Astrocyte of the cerebellum (primary cell): Measurements from ENCODE around the gene SURF6.
A peak's percentile ranks its signal among the peaks of the same experiment; 100 is the strongest.

Experiments
- DNase-seq: peaks from one replicate; pipeline ENCODE4 v3.0.0-alpha.2; 2011; ENCODE audit warnings: low read depth
- H3K4me3 ChIP-seq: 2 replicates; pipeline ENCODE4 v1.5.1; 2011; ENCODE audit warnings: mild to moderate bottlenecking, low read depth, low read length, moderate library complexity
- CTCF ChIP-seq: IDR thresholded peaks from 2 replicates; pipeline ENCODE4 v1.5.1; 2012; ENCODE audit warnings: low read length, low read depth, moderate library complexity, mild to moderate bottlenecking; ENCODE audit errors: missing control alignments
- in situ Hi-C: cut with HindIII; loops from 2 replicates; pipeline ENCODE4 v1.10.0; 2017; ENCODE audit warnings: low sequenced_read_pairs

SURF6 gene

GRCh38 chr9:133360400-133361393, 24.7 kb upstream of the SURF6 start:
- TF ChIP-seq CTCF, result no peak
- DNase-seq, result no peak
- no peak overlapping the region for H3K4me3 ChIP-seq
- in situ Hi-C loops, result no loop called here

- no peak for DNase-seq
- peak; percentile 17 for TF ChIP-seq CTCF
- in situ Hi-C loops, result no loop called here
- no peak overlapping the region for H3K4me3 ChIP-seq
These were observed 23.6 kb upstream of the SURF6 start for GRCh38 chr9:133359399-133360175.

- no peak for TF ChIP-seq CTCF
- DNase-seq, result no peak
- in situ Hi-C loops, result no loop called here
- no peak overlapping the region for H3K4me3 ChIP-seq
These were observed 21.7 kb upstream of the SURF6 start for GRCh38 chr9:133357656-133358055.

DNA sequence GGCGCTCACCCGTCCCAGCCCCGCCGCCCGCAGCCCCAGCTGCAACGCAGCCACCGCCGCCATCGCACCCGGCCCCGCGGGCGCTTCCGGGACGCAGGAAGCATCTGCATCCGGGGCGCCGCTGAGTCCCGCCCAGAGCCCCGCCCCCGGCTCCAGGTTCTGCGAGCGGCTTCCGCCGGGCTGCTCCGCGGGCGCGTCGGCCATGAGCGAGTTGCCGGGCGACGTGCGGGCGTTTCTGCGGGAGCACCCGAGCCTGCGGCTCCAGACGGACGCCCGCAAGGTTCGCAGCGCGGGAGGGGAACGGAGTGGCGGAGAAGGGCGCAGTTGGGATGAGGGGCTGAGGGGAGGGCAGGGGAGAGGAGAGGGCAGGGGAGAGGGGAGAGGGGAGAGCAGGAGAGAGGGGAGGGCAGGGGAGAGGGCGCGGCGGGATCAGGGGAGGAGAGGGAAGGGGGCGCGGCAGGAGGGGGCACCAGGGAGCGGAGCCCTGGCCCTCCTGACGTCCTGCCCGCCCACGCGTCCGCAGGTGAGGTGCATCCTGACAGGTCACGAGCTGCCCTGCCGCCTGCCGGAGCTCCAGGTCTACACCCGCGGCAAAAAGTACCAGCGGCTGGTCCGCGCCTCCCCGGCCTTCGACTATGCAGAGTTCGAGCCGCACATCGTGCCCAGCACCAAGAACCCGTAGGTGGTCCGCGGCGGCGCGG, 20.6 kb upstream of the SURF6 start, which contains the start of the genes SURF1 and SURF2:
SURF1 (minus strand) TSS at position 97 of the 701 bp plus-strand sequence; CDS start at position 63, 34 bp downstream.
SURF2 (plus strand) TSS at position 160 of the 701 bp plus-strand sequence; CDS start at position 203, 43 bp downstream.
- in situ Hi-C loops, result no loop called here

DNA sequence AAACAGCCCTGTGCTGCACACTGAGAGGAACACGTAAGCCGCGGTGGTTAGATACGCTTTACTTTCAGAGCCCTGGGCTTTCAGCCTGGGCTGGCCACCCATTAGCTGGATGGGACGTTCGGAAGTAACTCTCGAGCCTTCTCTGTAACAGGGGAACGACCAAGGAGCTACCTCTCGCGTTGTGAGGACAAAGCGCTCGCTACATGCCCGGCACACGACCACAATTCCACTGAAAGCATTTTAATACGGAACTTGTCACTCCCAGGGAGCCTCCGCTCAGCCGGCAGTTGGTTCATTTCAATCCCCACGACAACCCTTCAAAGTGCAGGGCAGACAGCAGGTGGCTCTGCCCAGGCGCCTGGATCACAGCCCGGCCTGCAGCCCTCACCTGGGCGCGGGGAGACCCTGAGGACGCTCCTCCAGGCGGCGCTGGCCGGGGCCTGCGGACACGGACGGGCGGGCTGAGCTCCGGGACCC, 19.9 kb upstream of the SURF6 start:
- peak overlapping the region; percentile 76 for H3K4me3 ChIP-seq
- no peak for DNase-seq
- TF ChIP-seq CTCF, result no peak
- in situ Hi-C loops, result no loop called here

More for the DNA sequence above, 20.6 kb upstream of the SURF6 start, which contains the start of the genes SURF1 and SURF2:
- H3K4me3 ChIP-seq, result peak within 1 kb of the TSS; percentile 76
- TF ChIP-seq CTCF, result no peak
- DNase-seq, result no peak
